Caco-2 (cell line): ENCODE measurements around the gene CDK2. TPM values are rescaled to one million over a fixed set of nuclear protein-coding genes. Genes with fewer than 3 reads are reported as not detected.

Source experiments
- BruUV-seq: library from RNA; stranded (reverse); fragments of 400-500 nt; replicated peaks from 2 replicates; lab custom pipeline; 2021; lab: Mats Ljungman, UMichigan
- CTCF ChIA-PET: fragments of 300-600 bp; sonication (Branson Sonifier 250); formaldehyde crosslinking; loops from one replicate; lab custom pipeline; 2022; ENCODE audit warnings: antibody characterized with exemption; lab: Charles Lee
- POLR2A ChIA-PET: fragments of 300-600 bp; sonication (Branson Sonifier 250); formaldehyde crosslinking; loops from one replicate; lab custom pipeline; 2022; ENCODE audit warnings: antibody characterized with exemption; lab: Charles Lee
- DNase-seq, 2 experiments: peaks; one replicate each; pipeline versions ENCODE4 v3.0.0 to v3.0.0-alpha.2; 2020 to 2022
- H3K27me3 ChIP-seq: replicated peaks from 2 replicates; pipeline ENCODE4 v1.6.0; 2011; ENCODE audit warnings: low read length; ENCODE audit not compliant: control insufficient read depth, insufficient read depth
- H3K36me3 ChIP-seq: 2 replicates; pipeline ENCODE4 v1.5.1; 2011; ENCODE audit warnings: low read length; ENCODE audit not compliant: control insufficient read depth, insufficient read depth
- H3K4me1 ChIP-seq: fragments of 250-450 bp; sonication (Bioruptor Pico); 2 replicates; pipeline ENCODE4 v1.5.1; 2020; ENCODE audit warnings: mild to moderate bottlenecking
- H3K4me3 ChIP-seq: 2 replicates; pipeline ENCODE4 v1.5.1; 2011; ENCODE audit warnings: low read depth, mild to moderate bottlenecking, control low read depth, low read length
- H3K9me3 ChIP-seq: fragments of 250-450 bp; sonication (Bioruptor Pico); 2 replicates; pipeline ENCODE4 v1.5.1; 2020; ENCODE audit warnings: mild to moderate bottlenecking, moderate library complexity
- H3K27ac Mint-ChIP-seq: one replicate; pipeline ENCODE4 v1.8.0; 2022; ENCODE audit warnings: mixed read lengths; ENCODE audit not compliant: unreplicated experiment
- H3K27me3 Mint-ChIP-seq: one replicate; pipeline ENCODE4 v1.8.0; 2022; ENCODE audit warnings: mixed read lengths; ENCODE audit not compliant: insufficient read depth, unreplicated experiment
- H3K36me3 Mint-ChIP-seq: one replicate; pipeline ENCODE4 v1.8.0; 2022; ENCODE audit warnings: mild to moderate bottlenecking, mixed read lengths; ENCODE audit not compliant: insufficient read depth, unreplicated experiment
- H3K4me1 Mint-ChIP-seq: one replicate; pipeline ENCODE4 v1.8.0; 2022; ENCODE audit warnings: low read depth, mixed read lengths; ENCODE audit not compliant: unreplicated experiment
- H3K4me3 Mint-ChIP-seq: one replicate; pipeline ENCODE4 v1.8.0; 2022; ENCODE audit warnings: mild to moderate bottlenecking, moderate library complexity, mixed read lengths; ENCODE audit not compliant: unreplicated experiment
- H3K9me3 Mint-ChIP-seq: one replicate; pipeline ENCODE4 v1.8.0; 2022; ENCODE audit warnings: mixed read lengths; ENCODE audit not compliant: unreplicated experiment
- CTCF ChIP-seq, 2 experiments: fragments of 200-600 bp in 1 of 2; IDR thresholded peaks; 1 replicate in 1 of 2; 2 replicates in 1 of 2; pipeline versions ENCODE4 v1.5.1 to v1.8.0; 2011 to 2022; ENCODE audit warnings: antibody characterized with exemption in 1 of 2, control low read depth in 1 of 2, inconsistent platforms in 1 of 2, low read depth in 1 of 2, low read length in 1 of 2, mild to moderate bottlenecking in 1 of 2, moderate library complexity in 1 of 2; ENCODE audit not compliant: insufficient read depth in 1 of 2, severe bottlenecking in 1 of 2, unreplicated experiment in 1 of 2
- intact Hi-C: fragments of 100-400 bp; cut with micrococcal nuclease; formaldehyde crosslinking; loops from one replicate; pipeline ENCODE4 v1.10.0; 2022; ENCODE audit not compliant: unreplicated experiment
- total RNA-seq: library from RNA; stranded (reverse); gene quantifications from 2 replicates; pipeline ENCODE4 v1.2.3, GENCODE V29; 2022

The CDK2 gene
- total RNA-seq, 1 experiment from 2014 or later = 110 TPM

- Histone ChIP-seq H3K4me1 (no peaks in the 10 kb centered on the region), H3K9me3 (no peaks in the 10 kb centered on the region), H3K36me3 (peaks cover 3% of the 10 kb centered on the region), H3K4me3 (no peak overlapping the region), H3K27me3 (no peaks in the 10 kb centered on the region)
- BruUV-seq = TSS peak; percentile 10
- Mint-ChIP-seq H3K4me1 (peaks cover 7% of the 10 kb centered on the region), H3K27ac (no peak overlapping the region), H3K4me3 (no peak overlapping the region), H3K9me3 (no peaks in the 10 kb centered on the region), H3K27me3 (no peaks in the 10 kb centered on the region), H3K36me3 (peaks cover 81% of the 10 kb centered on the region)
- POLR2A ChIA-PET = interaction anchor here (0.5 kb wide), 1 partner anchor 45 kb away, joined by 3 read pairs; no protein-coding TSS in a partner anchor
- DNase-seq = no peak
- intact Hi-C loops = no loop called here
- TF ChIP-seq CTCF (IDR thresholded peaks at IDR 0.05; ENCODE audit: insufficient read depth in 1 of 2, low read depth in 1 of 2, low read length in 1 of 2, severe bottlenecking in 1 of 2, unreplicated experiment in 1 of 2) = no peak
- CTCF ChIA-PET = no interaction called here
These were observed 26.7 kb downstream of the CDK2 start for GRCh38 chr12:55993230-55993853.

GRCh38 chr12:55995366-55995765 is 28.7 kb downstream of the CDK2 start:
- Mint-ChIP-seq H3K27me3 (no peaks in the 10 kb centered on the region), H3K27ac (no peak overlapping the region), H3K36me3 (peaks cover 74% of the 10 kb centered on the region), H3K9me3 (no peaks in the 10 kb centered on the region), H3K4me3 (no peak overlapping the region), H3K4me1 (peaks cover 7% of the 10 kb centered on the region)
- H3K9me3 ChIP-seq = no peaks in the 10 kb centered on the region
- TF ChIP-seq CTCF (IDR thresholded peaks at IDR 0.05; ENCODE audit: insufficient read depth in 1 of 2, low read depth in 1 of 2, low read length in 1 of 2, severe bottlenecking in 1 of 2, unreplicated experiment in 1 of 2) = no peak
- POLR2A ChIA-PET = interaction anchor here (2.7 kb wide), 1 partner anchor 21 kb away, joined by 23 read pairs; the partner anchor contains the start of gene RAB5B
- DNase-seq = no peak
- intact Hi-C loops = no loop called here
- H3K4me3 ChIP-seq = no peak overlapping the region
- CTCF ChIA-PET = interaction anchor here (1.0 to 4.5 kb wide), 8 partner anchors 10 to 257 kb away, joined by 5 to 97 read pairs (median 6); partner anchors contain the start of genes PA2G4 and RAB5B
- no peaks in the 10 kb centered on the region; the same call in none of the 2 replicates for H3K36me3 ChIP-seq
- no peaks in the 10 kb centered on the region for H3K4me1 ChIP-seq
- no peaks in the 10 kb centered on the region for H3K27me3 ChIP-seq
- BruUV-seq = no TSS peak

DNA sequence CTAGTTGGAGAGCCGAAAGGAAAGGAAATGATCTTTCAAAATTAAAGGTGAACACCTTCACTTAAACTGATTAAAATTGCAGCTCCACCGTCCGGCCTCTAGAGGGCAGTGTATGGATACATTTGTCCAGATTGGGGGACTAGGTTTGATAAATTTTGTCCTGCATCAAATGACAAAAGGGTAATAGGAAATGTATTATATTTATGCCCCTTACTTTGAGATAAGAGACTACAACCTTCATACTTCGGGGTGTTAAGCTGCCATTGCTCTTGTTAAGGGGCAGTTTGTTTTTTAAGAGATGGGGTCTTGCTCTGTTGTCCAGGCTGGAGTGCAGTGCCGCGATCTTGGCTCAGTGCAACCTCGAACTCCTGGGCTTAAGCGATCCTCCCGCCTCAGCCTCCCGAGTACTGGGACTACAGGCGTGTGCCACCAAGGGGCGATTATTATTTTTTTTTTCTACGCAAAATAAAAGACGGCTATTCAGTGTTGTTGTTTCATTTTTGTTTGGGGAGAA is 29.6 kb downstream of the CDK2 start:
- Histone ChIP-seq H3K36me3 (no peaks in the 10 kb centered on the region; the same call in none of the 2 replicates), H3K9me3 (no peaks in the 10 kb centered on the region), H3K4me3 (peak overlapping the region; percentile 58), H3K27me3 (no peaks in the 10 kb centered on the region), H3K4me1 (peaks cover 3% of the 10 kb centered on the region)
- intact Hi-C loops = loop anchor here (1.0 to 2.0 kb wide), 4 partner anchors 23 to 257 kb away; partner anchors contain the start of gene RPS26
- Mint-ChIP-seq H3K27ac (peak overlapping the region; percentile 87), H3K4me3 (peak overlapping the region; percentile 98), H3K4me1 (peaks cover 9% of the 10 kb centered on the region), H3K27me3 (no peaks in the 10 kb centered on the region), H3K36me3 (peaks cover 74% of the 10 kb centered on the region), H3K9me3 (no peaks in the 10 kb centered on the region)
- peak; percentile 47 to 66 for DNase-seq
- POLR2A ChIA-PET = interaction anchor here (0.5 to 2.7 kb wide), 9 partner anchors 11 to 1608 kb away, joined by 3 to 23 read pairs (median 8); partner anchors contain the start of genes PA2G4 and RAB5B
- CTCF ChIA-PET = interaction anchor here (0.5 to 4.5 kb wide), 15 partner anchors 8 to 258 kb away, joined by 3 to 97 read pairs (median 6); partner anchors contain the start of genes PA2G4 and RAB5B
- BruUV-seq = TSS peak; percentile 42
- peak; percentile 75 to 76 for TF ChIP-seq CTCF (IDR thresholded peaks at IDR 0.05; ENCODE audit: insufficient read depth in 1 of 2, low read depth in 1 of 2, low read length in 1 of 2, severe bottlenecking in 1 of 2, unreplicated experiment in 1 of 2)
